Esophagus squamous epithelium (tissue), 4 donors: ENCODE measurements around the gene DCUN1D4.

Experiments
- CTCF ChIP-seq, 6 experiments: fragments of 450-650 bp in 4 of 6; fragments of 200-600 bp in 2 of 6; sonication (generic) in 2 of 6; IDR thresholded peaks; one replicate each; pipeline ENCODE4 v1.5.1; 2016 to 2019; ENCODE audit warnings: antibody characterized with exemption in 6 of 6, mild to moderate bottlenecking in 4 of 6, moderate library complexity in 4 of 6
- POLR2A ChIP-seq, 4 donors: fragments of 450-650 bp; IDR thresholded peaks; one replicate each; pipeline ENCODE4 v1.6.1; 2017; ENCODE audit warnings: antibody characterized with exemption in 4 of 4, mild to moderate bottlenecking in 4 of 4, moderate library complexity in 3 of 4

GRCh38 chr4:51963841-51964517 is 121.0 kb downstream of the DCUN1D4 start:
- TF ChIP-seq POLR2A (IDR thresholded peaks at IDR 0.05), result no peak
- no peak for TF ChIP-seq CTCF (IDR thresholded peaks at IDR 0.05)
